Cortex of kidney (tissue), 1 donor: ENCODE data around the gene SLC25A46.
"Not testable (repeated sequence)": the region's sequence is repeated elsewhere in the genome, so short reads cannot be mapped to it uniquely, and the experiment has no call there.

Experiments used
- DNase-seq: peaks from one replicate; lab custom pipeline; 2025; lab: John Stamatoyannopoulos, UW

Gene SLC25A46

GRCh38 chr5:110757118-110757729 lies 18.4 kb downstream of the SLC25A46 start:
- DNase-seq, result no peak

GRCh38 chr5:110760158-110760557 lies 21.4 kb downstream of the SLC25A46 start:
- DNase-seq, result no peak

GRCh38 chr5:110768138-110768860 lies 29.5 kb downstream of the SLC25A46 start:
- no peak for DNase-seq

GRCh38 chr5:110769000-110769681 lies 30.3 kb downstream of the SLC25A46 start:
- DNase-seq, result no peak

GRCh38 chr5:110770286-110770685 lies 31.5 kb downstream of the SLC25A46 start:
- DNase-seq, result no peak

- DNase-seq, result no peak
These were observed 46.1 kb downstream of the SLC25A46 start for GRCh38 chr5:110784901-110785300.

- no peak for DNase-seq
These were observed 46.5 kb downstream of the SLC25A46 start for GRCh38 chr5:110785356-110785755.

GRCh38 chr5:110788006-110788405 lies 49.2 kb downstream of the SLC25A46 start:
- not testable (repeated sequence) for DNase-seq

GRCh38 chr5:110790673-110791072 lies 51.9 kb downstream of the SLC25A46 start:
- no peak for DNase-seq

GRCh38 chr5:110802998-110803397 lies 64.2 kb downstream of the SLC25A46 start:
- DNase-seq, result no peak

GRCh38 chr5:110803467-110804326 lies 64.9 kb downstream of the SLC25A46 start:
- no peak for DNase-seq

- DNase-seq, result no peak
These were observed 68.4 kb downstream of the SLC25A46 start for GRCh38 chr5:110807169-110807568.

- no peak for DNase-seq
These were observed 70.2 kb downstream of the SLC25A46 start for GRCh38 chr5:110809006-110809405.
